Measurements from ENCODE around the gene SLC9A8.
"Not testable (repeated sequence)": the region's sequence is repeated elsewhere in the genome, so short reads cannot be mapped to it uniquely, and the experiment has no call there.

Gene SLC9A8

DNA sequence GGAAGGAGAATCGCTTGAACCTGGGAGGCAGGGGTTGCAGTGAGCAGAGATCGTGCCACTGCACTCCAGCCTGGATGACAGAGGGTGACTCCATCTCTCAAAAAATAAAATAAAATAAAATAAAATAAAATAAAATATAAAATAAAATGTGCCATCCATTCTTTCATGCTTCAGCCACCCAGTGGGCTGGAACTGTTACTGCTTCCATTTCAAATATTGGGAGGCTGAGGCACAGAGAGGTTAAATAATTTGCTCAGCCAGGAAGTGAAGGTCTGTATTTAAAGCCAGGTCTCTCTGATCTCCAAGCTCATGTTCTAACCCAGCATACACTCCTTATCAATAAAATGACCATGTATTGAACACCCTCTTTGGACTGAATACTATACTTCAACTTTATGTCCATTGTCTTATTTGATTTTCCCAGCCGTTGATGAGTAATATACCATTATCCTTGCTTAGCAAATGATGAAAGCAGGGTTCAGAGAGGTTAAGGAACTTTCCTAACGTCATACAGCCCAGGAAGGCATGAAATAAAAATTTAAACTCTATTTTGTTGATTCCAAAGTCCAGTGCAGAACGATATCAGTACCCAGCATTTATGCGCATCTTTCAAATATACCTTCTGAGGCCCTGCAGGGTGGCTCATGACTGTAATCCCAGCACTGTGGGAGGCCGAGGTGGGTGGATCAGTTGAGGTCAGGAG, 25.8 kb upstream of the SLC9A8 start:
- DNase-seq (ENCODE audit: low read depth in 2 of 2) = no peak

DNA sequence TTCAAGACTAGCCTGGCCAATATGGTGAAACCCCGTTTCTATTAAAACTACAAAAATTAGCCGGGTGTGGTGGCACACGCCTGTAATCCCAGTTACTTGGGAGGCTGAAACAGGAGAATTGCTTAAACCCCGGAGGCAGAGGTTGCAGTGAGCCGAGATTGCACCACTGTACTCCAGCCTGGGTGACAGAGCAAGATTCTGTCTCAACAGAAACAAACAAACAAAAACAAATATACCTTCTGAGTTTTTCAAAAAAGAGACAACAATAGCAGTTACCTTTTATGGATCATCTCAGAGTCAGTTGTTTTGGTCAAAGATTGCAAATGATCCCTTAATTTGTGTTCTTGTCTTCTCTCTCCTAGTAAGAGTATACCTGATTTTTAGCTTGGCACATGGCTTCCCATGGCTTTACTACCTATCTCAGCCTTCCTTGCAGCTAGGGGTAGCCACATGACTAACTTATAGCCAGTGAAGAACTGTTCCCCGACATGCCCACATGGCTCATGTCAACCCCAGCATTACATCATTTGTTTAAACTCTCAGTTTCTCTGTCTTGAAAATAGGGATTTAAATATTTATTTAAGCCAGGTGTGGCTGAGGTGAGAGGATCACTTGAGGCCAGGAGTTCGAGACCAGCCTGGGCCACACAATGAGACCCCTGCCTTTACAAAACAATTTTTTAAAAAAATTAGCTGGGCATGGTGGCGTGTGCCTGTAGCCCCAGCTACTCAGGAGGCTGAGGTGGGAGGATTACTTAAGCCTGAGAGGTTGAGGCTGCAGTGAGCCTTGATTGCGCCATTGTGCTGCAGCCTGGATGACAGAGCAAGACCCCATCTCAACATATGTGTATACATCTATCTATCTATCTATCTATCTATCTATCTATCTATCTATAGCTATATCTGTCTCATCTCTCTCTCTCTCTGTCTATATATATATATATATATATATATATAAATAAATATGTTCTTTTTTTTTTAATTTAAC, 25.0 kb upstream of the SLC9A8 start:
- no peak for DNase-seq (ENCODE audit: low read depth in 2 of 2)

DNA sequence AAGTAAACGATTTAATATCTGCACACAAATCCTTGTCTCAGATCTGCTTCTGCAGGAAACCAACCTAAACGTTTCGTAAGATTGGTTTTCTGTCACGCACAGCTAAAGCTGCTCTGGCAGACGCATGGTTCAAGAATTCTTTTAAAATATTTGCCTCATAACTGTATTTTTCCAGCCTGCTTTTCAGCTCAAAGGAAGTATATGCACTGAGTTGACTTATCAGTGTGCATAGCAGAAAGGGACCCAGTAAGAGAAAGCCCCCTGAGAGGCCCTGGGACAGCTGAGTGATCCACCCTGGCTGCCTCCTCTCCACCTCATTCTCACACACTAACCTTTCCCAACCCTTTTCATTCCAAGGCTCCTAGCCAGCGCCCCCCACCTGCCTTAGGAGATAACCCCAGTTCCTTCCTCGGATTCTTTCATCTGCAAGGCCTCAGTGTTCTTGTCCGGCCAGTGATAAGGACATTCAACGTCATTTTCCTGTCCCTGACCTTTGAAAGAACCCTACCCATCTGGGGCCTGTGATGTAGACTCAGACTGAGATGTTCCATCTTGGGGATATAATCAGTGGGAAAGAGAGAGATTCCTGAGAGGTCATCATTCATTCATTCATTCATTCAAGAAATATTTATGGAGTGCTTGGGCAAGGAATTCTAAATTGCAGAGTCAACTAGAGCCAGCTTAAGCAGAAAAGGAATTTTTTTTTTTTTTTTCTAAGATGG, 22.4 kb upstream of the SLC9A8 start:
- DNase-seq (ENCODE audit: low read depth in 2 of 2) = no peak

DNA sequence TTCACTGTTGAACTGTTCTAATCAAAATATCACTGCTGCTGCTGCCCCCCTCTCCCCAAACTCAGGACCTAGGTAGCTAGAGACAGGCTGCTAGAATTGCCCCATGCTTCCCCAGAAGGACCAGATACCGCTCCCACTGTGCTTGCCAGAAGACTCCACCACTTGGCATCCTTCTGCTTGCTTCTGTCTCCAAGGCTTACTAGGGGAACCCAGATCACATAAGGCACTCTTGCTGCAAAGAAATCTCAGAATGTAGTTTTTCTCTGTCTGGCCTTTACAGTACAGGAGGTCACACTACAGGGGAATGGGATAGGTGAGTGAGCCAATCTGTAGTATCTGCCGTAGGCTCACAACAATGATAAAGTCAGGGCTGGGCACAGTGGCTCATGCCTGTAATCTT, 21.5 kb upstream of the SLC9A8 start:
- DNase-seq (ENCODE audit: low read depth in 2 of 2) = no peak

DNA sequence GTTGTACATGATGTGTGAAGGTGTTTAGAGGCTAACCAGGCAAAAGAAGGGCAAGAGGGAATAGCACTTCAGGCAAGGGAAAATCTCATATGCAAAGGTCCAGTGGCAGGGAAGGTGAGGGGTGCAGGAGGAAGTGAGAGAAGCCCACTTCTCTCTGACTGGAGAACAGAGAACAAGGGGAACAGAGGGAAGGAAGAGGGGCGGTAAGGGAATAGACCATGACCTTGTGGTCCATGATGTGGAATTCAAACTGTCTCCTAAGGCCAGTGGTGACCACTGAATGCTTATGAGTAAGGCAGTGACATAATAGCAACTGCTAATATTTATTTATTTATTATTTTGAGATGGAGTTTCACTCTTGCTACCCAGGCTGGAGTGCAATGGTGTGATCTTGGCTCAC, 20.6 kb upstream of the SLC9A8 start:
- no peak for DNase-seq (ENCODE audit: low read depth in 2 of 2)

DNA sequence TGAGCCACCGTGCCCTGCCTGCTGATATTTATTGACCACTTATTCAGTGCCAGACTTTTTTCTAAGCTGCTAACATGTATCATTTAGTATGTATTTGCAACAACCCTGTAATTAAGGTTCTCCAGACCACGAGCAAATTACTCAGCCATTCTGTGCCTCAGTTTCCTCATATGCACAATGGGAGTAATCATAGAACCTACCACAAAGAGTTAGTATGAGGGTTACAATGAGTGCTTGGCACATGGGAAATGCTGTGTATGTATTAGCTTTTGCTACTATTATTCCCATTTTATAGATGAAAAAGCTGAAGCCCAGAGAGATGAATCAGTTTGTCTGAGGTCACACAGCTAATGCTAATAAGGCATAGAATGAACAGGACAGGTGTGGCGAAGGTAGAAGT, 20.0 kb upstream of the SLC9A8 start:
- no peak for DNase-seq (ENCODE audit: low read depth in 2 of 2)

DNA sequence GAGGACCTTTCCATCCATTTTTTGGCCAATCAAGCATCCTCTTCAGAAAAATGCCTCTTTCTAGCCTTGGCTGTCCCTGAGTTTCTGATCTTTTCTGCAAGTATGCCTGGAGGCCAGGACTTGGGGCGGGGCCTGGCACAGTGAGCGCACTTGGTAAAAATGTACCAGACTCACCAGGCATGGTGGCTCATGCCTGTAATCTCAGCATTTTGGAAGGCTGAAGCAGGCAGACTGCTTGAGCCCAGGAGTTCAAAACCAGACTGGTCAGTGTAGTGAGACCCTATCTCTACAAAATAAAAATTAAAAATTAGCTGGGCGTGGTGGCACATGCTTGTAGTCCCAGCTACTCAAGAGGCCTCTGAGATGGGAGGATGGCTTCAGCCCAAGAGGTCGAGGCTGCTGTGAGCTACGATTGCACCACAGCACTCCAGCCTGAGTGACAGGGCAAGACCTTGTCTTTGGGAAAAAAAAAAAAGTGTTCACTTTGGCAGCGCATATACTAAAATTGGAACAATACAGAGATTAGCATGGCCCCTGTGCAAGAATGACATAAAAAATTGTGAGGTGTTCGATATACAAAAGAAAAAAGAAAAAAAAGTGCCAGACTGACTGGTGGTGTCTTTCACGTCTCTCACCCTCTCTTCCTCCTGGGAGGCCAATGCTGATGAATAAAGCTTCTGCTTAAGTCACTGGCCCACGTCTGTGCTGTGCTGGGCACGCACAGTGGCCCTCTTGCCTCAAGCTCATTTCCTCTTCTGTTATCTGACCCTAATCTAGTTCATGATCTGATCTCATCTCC, 18.1 kb upstream of the SLC9A8 start:
- no peak for DNase-seq (ENCODE audit: low read depth in 2 of 2)

DNA sequence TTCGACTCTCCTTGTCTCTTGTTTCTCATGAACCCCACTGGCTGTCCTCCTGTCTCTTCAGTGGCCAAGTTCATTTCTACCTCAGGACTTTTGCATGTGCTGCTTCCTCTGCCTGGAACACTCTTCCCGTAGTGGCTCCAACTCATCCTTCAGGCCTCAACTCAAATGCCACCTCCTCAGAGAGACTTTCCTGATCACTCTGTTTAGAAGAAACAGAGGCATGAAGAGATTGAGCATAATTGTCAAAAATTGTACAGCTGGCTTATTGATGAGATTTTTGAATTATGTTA, 17.5 kb upstream of the SLC9A8 start:
- DNase-seq (ENCODE audit: low read depth in 2 of 2) = no peak

DNA sequence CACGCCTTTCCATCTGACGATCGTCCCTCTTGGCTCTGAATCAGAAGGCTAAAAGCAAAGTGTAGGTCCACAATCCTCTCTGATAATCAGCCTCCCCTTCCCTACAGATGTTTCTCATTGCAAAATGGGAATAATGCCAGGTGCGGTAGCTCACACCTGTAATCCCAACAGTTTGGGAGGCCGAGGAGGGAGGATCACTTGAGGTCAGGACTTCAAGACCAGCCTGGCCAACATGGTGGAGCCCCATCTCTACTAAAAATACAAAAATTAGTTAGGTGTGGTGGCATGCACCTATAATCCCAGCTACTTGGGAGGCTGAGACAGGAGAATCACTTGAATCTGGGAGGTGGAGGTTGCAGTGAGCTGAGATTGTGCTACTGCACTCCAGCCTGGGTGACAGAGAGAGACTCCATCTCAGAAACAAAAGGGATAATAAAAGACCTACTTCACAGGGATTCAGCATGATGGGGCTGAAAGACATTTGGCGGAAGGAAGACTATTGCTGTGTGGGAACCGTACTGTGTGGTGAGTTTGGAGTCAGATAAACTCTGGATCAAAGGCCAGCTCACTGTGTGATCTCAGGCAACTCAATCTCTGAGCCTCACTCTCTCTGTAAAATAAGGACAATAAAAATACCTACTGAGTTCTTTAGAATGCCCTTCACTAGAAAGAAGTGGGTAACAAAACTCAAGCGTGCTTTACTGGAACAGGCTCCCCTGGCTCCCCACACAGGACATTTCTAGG, 15.9 kb upstream of the SLC9A8 start:
- DNase-seq (ENCODE audit: low read depth in 2 of 2) = no peak

DNA sequence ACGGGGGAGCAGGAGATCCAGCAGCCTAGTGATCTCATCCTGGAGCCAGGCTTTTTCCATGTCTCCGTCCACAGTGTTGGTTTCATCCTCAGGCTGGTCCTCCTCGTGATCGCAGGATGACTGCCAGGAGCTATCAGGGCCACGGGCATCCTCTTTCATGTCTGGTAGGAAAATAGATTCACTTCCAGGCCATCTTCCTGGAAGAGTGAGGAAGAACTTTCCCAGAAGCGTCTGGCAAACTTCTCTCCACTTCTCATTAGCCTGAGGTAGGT, 15.3 kb upstream of the SLC9A8 start:
- DNase-seq (ENCODE audit: low read depth in 2 of 2) = no peak

DNA sequence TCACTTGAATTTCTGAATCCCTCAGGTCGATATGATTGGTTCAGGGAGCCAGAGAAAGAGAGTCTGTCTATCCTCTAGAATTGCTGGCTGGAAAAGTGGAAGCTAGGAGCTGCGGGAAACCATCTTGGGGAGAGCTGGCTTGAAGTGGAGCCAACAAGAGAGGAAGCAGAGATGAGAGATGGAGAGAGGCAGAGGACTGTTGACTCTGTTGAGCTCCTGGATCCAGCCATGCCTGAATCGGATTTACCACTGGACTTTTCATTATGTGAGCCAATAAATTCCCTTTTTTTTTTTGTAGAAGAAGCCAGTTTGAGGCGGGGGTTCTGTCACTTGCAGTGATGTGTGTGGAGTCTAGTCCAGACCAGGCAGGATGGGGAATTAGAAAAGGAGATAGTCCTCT, 13.9 kb upstream of the SLC9A8 start:
- DNase-seq (ENCODE audit: low read depth in 2 of 2) = no peak

DNA sequence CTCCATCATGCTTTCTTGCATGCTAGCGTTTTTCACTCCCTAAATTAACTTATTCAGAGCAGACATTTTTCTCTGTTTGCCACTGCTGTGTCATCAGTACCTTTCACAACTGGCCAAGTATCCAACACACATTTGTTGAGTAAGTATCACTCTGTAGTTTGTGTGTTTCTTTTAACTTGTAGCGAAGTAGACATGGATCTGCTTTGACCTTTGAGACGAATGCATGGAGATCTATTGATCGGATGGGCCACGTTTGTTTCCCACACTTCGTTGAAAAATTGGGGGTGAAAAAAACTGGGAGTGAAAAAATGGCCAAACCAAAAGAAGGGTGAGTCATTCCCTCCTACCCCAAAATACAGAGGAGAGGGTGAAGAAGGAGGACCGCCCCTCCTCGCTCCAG, 12.9 kb upstream of the SLC9A8 start:
- no peak for DNase-seq (ENCODE audit: low read depth in 2 of 2)

DNA sequence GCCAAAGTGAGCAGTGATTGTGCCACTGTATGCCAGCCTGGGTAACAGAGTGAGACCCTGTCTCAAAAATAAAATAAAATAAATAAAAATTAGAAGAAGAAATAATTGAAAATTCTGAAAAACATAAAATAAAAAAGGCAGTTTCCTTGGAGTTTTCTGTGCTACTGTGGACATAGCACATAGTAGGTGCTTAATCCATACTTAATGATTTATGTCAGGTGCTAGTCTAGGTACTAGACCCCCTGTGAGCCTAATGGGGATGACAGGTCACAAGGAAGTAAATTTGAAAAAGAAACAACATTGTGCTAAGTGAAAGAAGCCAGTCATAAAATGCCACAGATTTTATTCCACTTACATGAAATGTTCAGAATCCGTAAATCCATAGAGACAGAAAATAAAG, 9.2 kb upstream of the SLC9A8 start:
- DNase-seq (ENCODE audit: low read depth in 2 of 2) = no peak

DNA sequence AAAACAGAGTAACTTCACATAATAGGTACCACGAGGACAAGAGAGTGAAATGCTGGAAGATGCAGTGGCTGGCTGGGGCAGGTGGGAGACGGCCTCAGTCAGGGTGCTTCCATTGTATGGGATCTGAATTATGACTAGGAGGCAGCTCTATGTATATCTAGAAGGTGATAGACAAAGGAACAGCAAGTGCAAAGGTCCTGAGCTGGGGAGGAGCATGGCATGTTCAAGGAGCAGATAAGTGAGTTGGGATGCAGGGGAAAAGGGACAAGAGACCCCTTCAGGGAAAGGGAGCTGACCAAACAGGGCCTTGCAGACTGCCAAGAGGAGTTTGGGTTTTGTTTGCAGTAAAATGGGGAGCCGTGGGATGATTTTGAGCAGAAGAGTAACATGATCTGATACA, 8.3 kb upstream of the SLC9A8 start:
- no peak for DNase-seq (ENCODE audit: low read depth in 2 of 2)

DNA sequence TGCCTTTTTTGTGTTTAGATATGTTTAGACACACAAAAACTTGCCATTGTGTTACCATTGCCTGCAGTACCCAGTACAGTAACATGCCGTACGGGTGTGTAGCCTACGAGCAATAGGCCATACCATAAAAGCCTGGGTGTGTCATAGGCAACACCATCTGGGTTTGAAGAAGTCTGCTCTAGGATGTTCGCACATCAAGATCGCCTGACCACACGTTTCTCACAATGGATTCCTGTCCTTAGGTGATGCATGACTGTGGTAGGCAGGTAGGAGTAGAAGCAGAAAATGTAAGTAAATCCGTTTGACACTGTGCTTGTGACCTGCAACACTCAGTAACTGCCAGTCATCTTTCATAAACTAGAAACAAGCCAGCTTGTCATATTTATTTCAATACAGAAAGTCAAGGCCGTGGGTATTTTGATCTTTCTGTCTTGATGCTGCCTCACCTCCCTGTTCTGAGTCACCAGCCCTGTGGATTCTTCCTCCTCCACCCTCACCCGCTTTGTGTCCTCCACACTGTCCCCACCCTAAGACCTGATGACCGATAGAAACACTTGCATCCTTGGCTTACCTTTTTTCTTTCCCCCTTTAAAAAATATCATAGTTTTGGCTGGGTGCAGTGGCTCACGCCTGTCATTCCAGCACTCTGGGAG, 7.3 kb upstream of the SLC9A8 start:
- not testable (repeated sequence) for DNase-seq (ENCODE audit: low read depth in 2 of 2)

DNA sequence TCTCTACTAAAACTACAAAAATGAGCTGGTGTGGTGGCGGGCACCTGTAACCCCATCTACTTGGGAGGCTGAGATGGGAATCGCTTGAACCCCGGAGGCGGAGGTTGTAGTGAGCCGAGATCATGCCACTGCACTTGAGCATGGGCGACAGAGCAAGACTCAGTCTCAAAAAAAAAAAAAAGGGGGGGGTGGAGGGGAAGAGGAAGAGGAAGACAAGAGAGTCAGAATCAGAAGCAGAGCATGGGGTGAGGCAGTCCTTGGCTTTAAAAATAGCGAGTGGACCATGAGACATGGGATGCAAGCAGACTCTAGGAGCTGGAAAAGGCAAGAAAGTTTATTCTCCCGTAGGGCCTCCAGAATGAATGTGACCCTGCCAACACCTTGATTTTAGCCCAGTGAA, 3.9 kb upstream of the SLC9A8 start:
- no peak for DNase-seq (ENCODE audit: low read depth in 2 of 2)

DNA sequence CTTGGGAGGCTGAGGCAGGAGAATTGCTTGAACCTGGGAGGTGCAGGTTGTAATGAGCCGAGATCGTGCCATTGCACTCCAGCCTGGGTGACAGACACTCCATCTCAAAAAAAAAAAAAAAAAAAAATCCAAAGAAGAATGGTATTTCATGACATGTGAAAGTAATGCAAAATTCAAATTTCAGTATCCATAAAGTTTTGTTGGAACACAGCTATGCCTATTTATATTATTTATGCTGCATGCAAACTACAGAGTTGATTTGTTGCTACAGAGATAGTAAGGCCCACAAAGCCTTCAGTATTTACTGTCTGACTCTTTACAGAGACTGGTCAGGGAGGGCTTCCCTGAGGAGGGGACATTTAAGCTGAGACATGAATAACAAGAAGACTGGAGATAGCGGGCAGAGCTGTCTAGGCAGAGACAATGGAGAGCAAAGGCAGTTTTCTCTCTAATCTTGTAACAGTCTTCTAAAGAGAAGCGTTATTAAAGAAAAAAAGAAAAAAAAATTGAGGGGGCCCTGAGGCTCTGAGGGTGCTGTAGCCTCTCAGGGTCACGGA, 2.7 kb upstream of the SLC9A8 start:
- DNase-seq (ENCODE audit: low read depth in 2 of 2) = no peak

DNA sequence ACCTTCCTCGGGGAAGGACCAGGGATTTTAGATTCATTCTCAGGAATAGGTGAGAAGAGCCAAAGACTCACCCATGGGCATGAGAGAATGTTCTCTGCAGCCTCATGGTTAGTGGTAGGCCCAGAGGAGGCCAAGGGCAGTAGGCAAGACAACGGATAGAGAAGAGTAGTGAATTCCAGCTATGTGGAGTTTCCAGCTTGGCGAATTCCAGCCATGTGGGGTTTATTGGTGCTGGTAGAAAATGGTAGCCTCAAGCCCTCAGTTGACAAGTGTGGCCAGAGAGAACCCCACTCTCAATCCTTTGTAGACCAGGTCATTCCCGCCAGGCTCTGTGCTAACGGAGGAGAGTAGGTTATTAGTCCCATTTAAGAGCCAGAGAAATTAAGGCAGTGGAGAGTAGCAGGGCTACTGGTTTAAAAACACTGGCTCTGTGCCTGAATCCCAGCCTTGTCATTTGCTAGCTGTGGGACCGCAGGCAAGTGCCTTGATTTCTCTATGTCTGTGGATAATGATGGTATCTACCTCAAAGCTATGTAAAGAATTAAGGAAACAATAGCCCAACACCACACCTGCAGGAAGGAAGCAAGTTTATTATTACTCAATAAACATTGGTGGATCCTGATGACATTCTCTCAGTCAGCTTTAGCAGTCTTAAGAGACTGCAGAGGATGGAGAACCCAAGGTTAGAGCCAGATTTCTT, 2.0 kb upstream of the SLC9A8 start:
- no peak for DNase-seq (ENCODE audit: low read depth in 2 of 2)

DNA sequence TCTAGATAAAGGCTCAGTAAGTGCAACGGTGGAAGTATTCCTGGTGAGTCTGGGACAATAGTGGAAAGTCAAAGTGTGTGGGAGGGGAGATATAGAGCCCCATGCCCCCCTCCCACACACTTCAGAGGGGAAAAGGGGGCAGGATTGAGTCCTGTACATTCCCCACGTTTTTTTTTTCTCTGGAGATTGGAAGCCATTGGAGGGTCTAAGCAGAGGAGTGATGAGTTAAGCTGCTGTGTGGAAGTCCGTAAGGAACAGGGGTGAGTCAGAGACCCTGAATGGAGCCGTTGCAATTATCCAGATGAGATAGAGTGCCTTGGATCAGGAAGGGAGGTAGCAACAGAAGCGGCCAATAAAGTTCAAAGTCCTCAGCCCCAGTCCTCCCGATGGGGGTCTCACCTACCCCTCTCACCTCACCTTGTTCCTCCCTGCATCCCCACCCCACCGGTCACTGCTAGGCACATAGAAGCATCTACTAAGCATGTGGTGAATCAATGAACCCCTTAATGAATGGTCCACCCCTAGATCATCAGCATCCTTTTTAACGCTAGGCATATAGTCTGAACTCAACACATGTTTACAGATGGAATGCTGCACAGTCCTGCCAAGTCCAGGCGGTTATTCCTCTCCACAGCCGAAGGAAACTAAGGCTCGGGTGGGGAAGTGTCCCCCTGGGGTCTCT, 662 bp upstream of the SLC9A8 start:
- DNase-seq (ENCODE audit: low read depth in 2 of 2) = no peak

Data from stimulated activated CD8-positive, alpha-beta memory T cell treated with anti-CD3 and anti-CD28 coated beads, Interleukin-2, amount 100 ng/mL, for 1 hour (primary cell).